ENCODE results near the gene DLX6.

DLX6 gene

DNA sequence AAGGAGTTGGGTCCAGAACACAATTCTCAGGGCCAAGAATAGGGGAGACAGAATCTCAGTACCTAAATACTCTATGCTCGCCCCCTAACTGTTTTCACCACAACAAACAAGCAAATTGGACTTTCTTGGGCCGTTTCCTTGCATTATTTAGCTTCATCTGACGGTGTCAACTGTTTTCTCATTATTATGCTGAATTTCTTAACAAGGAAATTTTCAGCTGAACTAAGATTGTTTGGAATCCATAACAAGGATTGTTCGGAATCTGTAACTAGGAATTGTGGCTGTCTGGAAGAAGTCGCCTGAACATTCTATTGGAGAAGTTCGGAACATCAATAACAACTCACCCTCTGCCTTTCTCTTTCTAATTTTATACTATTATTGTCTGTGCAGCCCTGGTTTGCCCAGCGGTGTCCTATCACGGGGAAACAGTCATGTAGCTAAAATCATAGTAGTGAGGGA lies 15.5 kb upstream of the DLX6 start:
- no peak for TF ChIP-seq CTCF (IDR thresholded peaks at IDR 0.05)

- no peak for TF ChIP-seq CTCF (IDR thresholded peaks at IDR 0.05)
These were observed 13.7 kb upstream of the DLX6 start for GRCh38 chr7:96991546-96992191.

GRCh38 chr7:96992192-96993005 lies 13.0 kb upstream of the DLX6 start:
- TF ChIP-seq CTCF (IDR thresholded peaks at IDR 0.05), result no peak

- TF ChIP-seq CTCF (IDR thresholded peaks at IDR 0.05), result no peak
These were observed 12.1 kb upstream of the DLX6 start for GRCh38 chr7:96993094-96993865.

GRCh38 chr7:96993980-96994379 lies 11.4 kb upstream of the DLX6 start:
- no peak for TF ChIP-seq CTCF (IDR thresholded peaks at IDR 0.05)

DNA sequence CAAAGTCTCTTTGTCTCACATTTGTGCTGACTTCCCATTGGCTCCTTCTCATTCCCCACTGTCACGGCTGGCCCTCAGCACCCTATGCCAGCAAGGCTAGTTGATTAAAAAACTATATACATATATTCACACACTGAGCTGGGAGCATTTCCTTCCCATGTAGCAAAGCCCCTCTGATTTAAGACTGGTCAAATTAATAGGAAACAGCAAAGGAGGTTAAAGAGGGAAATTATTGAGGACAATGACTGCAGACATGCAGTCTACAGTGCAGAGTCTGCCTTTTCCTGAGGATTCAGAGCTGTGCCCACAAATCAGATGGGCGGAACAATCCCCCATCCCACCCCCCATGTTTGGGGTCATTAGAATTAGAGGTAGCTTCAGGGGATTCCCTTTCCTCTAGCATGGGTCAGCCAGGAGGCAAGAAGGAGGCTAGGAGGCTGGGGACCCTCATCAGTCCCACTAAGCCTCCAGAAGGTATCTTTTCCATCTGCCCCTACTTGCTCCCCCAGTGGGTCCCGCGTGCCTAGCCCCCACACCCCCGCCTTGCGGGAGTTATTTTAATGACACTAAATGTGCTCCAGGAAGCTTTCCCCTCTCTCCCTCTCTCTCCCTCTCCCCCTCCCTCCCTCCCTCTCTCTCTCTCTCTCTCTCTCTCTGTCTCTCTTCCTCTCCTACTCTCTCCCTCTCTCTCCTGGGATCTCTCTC lies 9.8 kb upstream of the DLX6 start:
- TF ChIP-seq CTCF (IDR thresholded peaks at IDR 0.05), result no peak

Measured in LNCAP (cell line).